GM13977 (cell line): ENCODE results near the gene ABHD12.

Experiments used
- DNase-seq: peaks from one replicate; pipeline ENCODE4 v3.0.0; 2012; ENCODE audit warnings: low spot score
- CTCF ChIP-seq: IDR thresholded peaks from 2 replicates; pipeline ENCODE4 v1.5.1; 2012; ENCODE audit warnings: mild to moderate bottlenecking, control low read depth; ENCODE audit not compliant: insufficient read depth; ENCODE audit errors: extremely low read depth, missing control alignments
- in situ Hi-C: fragments of 300-500 bp; cut with MboI; formaldehyde crosslinking; loops from one replicate; pipeline ENCODE4 v1.12.0; 2022; ENCODE audit warnings: low sequenced_read_pairs, low pct_unique_long_range_greater_than_20kb, mixed read lengths, inconsistent platforms; ENCODE audit not compliant: unreplicated experiment

The ABHD12 gene

GRCh38 chr20:25282034-25282781, 108.4 kb downstream of the ABHD12 start:
- no peak for DNase-seq
- in situ Hi-C loops, result no loop called here

GRCh38 chr20:25281541-25281991, 109.1 kb downstream of the ABHD12 start:
- no peak for TF ChIP-seq CTCF
- in situ Hi-C loops, result no loop called here
- no peak for DNase-seq

More at GRCh38 chr20:25282034-25282781, 108.4 kb downstream of the ABHD12 start:
- TF ChIP-seq CTCF, result no peak

GRCh38 chr20:25280574-25281535, 109.8 kb downstream of the ABHD12 start:
- TF ChIP-seq CTCF, result no peak
- DNase-seq, result no peak
- in situ Hi-C loops, result no loop called here

GRCh38 chr20:25280051-25280573, 110.5 kb downstream of the ABHD12 start:
- no peak for TF ChIP-seq CTCF
- no peak for DNase-seq
- in situ Hi-C loops, result no loop called here

GRCh38 chr20:25279403-25279802, 111.2 kb downstream of the ABHD12 start:
- DNase-seq, result no peak
- TF ChIP-seq CTCF, result no peak
- in situ Hi-C loops, result no loop called here

- DNase-seq, result no peak
- no peak for TF ChIP-seq CTCF
- in situ Hi-C loops, result no loop called here
Measured at GRCh38 chr20:25278636-25279361, 111.8 kb downstream of the ABHD12 start.
